ENCODE results near the gene YARS1. TPM values are rescaled to one million over a fixed set of nuclear protein-coding genes. Genes with fewer than 3 reads are reported as not detected.

YARS1 gene
- total RNA-seq, 1 experiment from 2014 or later: 244 TPM

GRCh38 chr1:32755098-32755809 lies 61.9 kb downstream of the YARS1 start:
- intact Hi-C loops (cut with micrococcal nuclease): no loop called here
- ChIA-PET POLR2A (no interaction called here), RAD21 (ENCODE audit: low non-redundant PET in 1 of 2, low total read pairs in 2 of 2, uncharacterized antibody in 2 of 2, unreplicated experiment in 2 of 2) (no interaction called here), CTCF (no interaction called here)
- H3K9me2 ChIP-seq (ENCODE audit: insufficient read depth): no peaks in the 10 kb centered on the region
- no TSS peak for BruUV-seq (replicated peaks)
- no peak for TF ChIP-seq FOSL1 (IDR thresholded peaks at IDR 0.05; ENCODE audit: low read depth)
- TF ChIP-seq YY1 (IDR thresholded peaks at IDR 0.05; ENCODE audit: extremely low read depth, insufficient replicate concordance, low read depth, low read length): no peak
- TF ChIP-seq TCF7L2 (IDR thresholded peaks at IDR 0.05; ENCODE audit: borderline replicate concordance, extremely low read depth, insufficient read depth, insufficient read length): no peak
- no peak for TF ChIP-seq ATF3 (IDR thresholded peaks at IDR 0.05)
- no peak for TF ChIP-seq SIN3A (IDR thresholded peaks at IDR 0.05; ENCODE audit: low read depth)
- no peak for TF ChIP-seq EGR1 (IDR thresholded peaks at IDR 0.05; ENCODE audit: low read depth)
- TF ChIP-seq EZH2phosphoT487 (IDR thresholded peaks at IDR 0.05; ENCODE audit: borderline replicate concordance): no peak
- TF ChIP-seq, protein P1, sequence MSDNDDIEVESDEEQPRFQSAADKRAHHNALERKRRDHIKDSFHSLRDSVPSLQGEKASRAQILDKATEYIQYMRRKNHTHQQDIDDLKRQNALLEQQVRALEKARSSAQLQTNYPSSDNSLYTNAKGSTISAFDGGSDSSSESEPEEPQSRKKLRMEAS (IDR thresholded peaks at IDR 0.05): no peak
- TF ChIP-seq POLR2A (IDR thresholded peaks at IDR 0.05; ENCODE audit: borderline replicate concordance, extremely low read depth, insufficient read depth, insufficient read length): no peak
- TF ChIP-seq RAD21 (IDR thresholded peaks at IDR 0.05; ENCODE audit: low read depth): no peak
- TF ChIP-seq, protein P2, sequence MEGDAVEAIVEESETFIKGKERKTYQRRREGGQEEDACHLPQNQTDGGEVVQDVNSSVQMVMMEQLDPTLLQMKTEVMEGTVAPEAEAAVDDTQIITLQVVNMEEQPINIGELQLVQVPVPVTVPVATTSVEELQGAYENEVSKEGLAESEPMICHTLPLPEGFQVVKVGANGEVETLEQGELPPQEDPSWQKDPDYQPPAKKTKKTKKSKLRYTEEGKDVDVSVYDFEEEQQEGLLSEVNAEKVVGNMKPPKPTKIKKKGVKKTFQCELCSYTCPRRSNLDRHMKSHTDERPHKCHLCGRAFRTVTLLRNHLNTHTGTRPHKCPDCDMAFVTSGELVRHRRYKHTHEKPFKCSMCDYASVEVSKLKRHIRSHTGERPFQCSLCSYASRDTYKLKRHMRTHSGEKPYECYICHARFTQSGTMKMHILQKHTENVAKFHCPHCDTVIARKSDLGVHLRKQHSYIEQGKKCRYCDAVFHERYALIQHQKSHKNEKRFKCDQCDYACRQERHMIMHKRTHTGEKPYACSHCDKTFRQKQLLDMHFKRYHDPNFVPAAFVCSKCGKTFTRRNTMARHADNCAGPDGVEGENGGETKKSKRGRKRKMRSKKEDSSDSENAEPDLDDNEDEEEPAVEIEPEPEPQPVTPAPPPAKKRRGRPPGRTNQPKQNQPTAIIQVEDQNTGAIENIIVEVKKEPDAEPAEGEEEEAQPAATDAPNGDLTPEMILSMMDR (IDR thresholded peaks at IDR 0.05 in 2 of 3, conservative IDR thresholded peaks at IDR 0.05 in 1 of 3; ENCODE audit: borderline replicate concordance in 1 of 3, insufficient read depth in 1 of 3, low read depth in 2 of 3, low read length in 2 of 3): no peak
- TF ChIP-seq, protein P3, sequence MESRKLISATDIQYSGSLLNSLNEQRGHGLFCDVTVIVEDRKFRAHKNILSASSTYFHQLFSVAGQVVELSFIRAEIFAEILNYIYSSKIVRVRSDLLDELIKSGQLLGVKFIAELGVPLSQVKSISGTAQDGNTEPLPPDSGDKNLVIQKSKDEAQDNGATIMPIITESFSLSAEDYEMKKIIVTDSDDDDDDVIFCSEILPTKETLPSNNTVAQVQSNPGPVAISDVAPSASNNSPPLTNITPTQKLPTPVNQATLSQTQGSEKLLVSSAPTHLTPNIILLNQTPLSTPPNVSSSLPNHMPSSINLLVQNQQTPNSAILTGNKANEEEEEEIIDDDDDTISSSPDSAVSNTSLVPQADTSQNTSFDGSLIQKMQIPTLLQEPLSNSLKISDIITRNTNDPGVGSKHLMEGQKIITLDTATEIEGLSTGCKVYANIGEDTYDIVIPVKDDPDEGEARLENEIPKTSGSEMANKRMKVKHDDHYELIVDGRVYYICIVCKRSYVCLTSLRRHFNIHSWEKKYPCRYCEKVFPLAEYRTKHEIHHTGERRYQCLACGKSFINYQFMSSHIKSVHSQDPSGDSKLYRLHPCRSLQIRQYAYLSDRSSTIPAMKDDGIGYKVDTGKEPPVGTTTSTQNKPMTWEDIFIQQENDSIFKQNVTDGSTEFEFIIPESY (IDR thresholded peaks at IDR 0.05; ENCODE audit: extremely low read depth, insufficient replicate concordance, low read length): no peak
- no peak for TF ChIP-seq SP1 (IDR thresholded peaks at IDR 0.05; ENCODE audit: low read depth)
- TF ChIP-seq ELF1 (IDR thresholded peaks at IDR 0.05; ENCODE audit: borderline replicate concordance, low read depth): no peak
- no peak for TF ChIP-seq JUND (IDR thresholded peaks at IDR 0.05)
- TF ChIP-seq CBX3 (IDR thresholded peaks at IDR 0.05; ENCODE audit: low read depth): no peak
- no peak for TF ChIP-seq CEBPB (IDR thresholded peaks at IDR 0.05; ENCODE audit: low read depth)
- no peaks in the 10 kb centered on the region for H3K36me3 ChIP-seq (ENCODE audit: control insufficient read depth in 1 of 2, insufficient read depth in 2 of 2, low read length in 2 of 2)
- no peak overlapping the region for H3K4me3 ChIP-seq (replicated peaks in 1 of 2; ENCODE audit: low read depth in 1 of 2, low read length in 2 of 2)
- no peaks in the 10 kb centered on the region for H3K27me3 ChIP-seq (ENCODE audit: insufficient read depth, low read length)
- no peak for ATAC-seq
- H3K27ac ChIP-seq (ENCODE audit: low read depth, low read length): no peak overlapping the region
- peaks cover 69% of the 10 kb centered on the region for H3K79me2 ChIP-seq (ENCODE audit: insufficient read depth, low read length)
- no peaks in the 10 kb centered on the region for H4K20me1 ChIP-seq (ENCODE audit: insufficient read depth)
- peaks cover 38 to 65% of the 10 kb centered on the region in 2 experiments for H3K4me1 ChIP-seq (ENCODE audit: control insufficient read depth in 1 of 2, insufficient read depth in 2 of 2, low read length in 2 of 2)
- H3K9me3 ChIP-seq (ENCODE audit: control insufficient read depth in 1 of 2, insufficient read depth in 1 of 2, low read depth in 1 of 2, low read length in 2 of 2): no peaks in the 10 kb centered on the region
- H3K9ac ChIP-seq (ENCODE audit: low read length): 0 out of 2 replicates have a peak overlapping the region, but pooled peaks have one; percentile 10
- H2AFZ ChIP-seq (ENCODE audit: low read depth, low read length, poor library complexity, severe bottlenecking): no peak overlapping the region
- H3K4me2 ChIP-seq (ENCODE audit: low read length): peak overlapping the region; percentile 30
- DNase-seq (ENCODE audit: low read depth, low spot score): no peak
